Activated CD8-positive, alpha-beta T cell treated with anti-CD3 and anti-CD28 coated beads for 36 hours (primary cell): ENCODE results near the gene FAM83G. TPM values are rescaled to one million over a fixed set of nuclear protein-coding genes. Genes with fewer than 3 reads are reported as not detected.

Source experiments
- ATAC-seq: fragments of 200-7000 bp; cut with Tn5 transposase; one replicate; pipeline ENCODE4 v1.10.0; 2021; ENCODE audit warnings: mild to moderate bottlenecking, moderate library complexity
- CTCF ChIA-PET: fragments of 350-600 bp; sonication (Branson Sonifier 250); formaldehyde crosslinking; loops from one replicate; lab custom pipeline; 2021; ENCODE audit warnings: antibody characterized with exemption; lab: Charles Lee
- POLR2A ChIA-PET: fragments of 350-600 bp; sonication (Branson Sonifier 250); formaldehyde crosslinking; loops from one replicate; lab custom pipeline; 2021; ENCODE audit warnings: antibody characterized with exemption; lab: Charles Lee
- DNase-seq: peaks from one replicate; pipeline ENCODE4 v3.0.0-alpha.2; 2020
- H3K27ac Mint-ChIP-seq: one replicate; pipeline ENCODE4 v1.8.0; 2021; ENCODE audit warnings: mild to moderate bottlenecking, mixed read lengths
- H3K27me3 Mint-ChIP-seq: one replicate; pipeline ENCODE4 v1.8.0; 2021; ENCODE audit warnings: mixed read lengths
- H3K36me3 Mint-ChIP-seq: one replicate; pipeline ENCODE4 v1.8.0; 2021; ENCODE audit warnings: low read depth, mixed read lengths
- H3K4me1 Mint-ChIP-seq: one replicate; pipeline ENCODE4 v1.8.0; 2021; ENCODE audit warnings: low read depth, mixed read lengths
- H3K4me3 Mint-ChIP-seq: one replicate; pipeline ENCODE4 v1.8.0; 2021; ENCODE audit warnings: mild to moderate bottlenecking, moderate library complexity, mixed read lengths
- H3K9me3 Mint-ChIP-seq: one replicate; pipeline ENCODE4 v1.8.0; 2021; ENCODE audit warnings: mixed read lengths
- CTCF ChIP-seq: fragments of 200-600 bp; IDR thresholded peaks from one replicate; pipeline ENCODE4 v1.8.0; 2022; ENCODE audit warnings: antibody characterized with exemption, mild to moderate bottlenecking
- intact Hi-C: fragments of 100-400 bp; cut with micrococcal nuclease; formaldehyde crosslinking; loops from one replicate; pipeline ENCODE4 v1.10.0; 2022
- total RNA-seq, 2 experiments: library from RNA; stranded (reverse); gene quantifications; one replicate each; pipeline ENCODE4 v1.2.3, GENCODE V29; 2021

The FAM83G gene
- total RNA-seq, 2 experiments from 2014 or later, result 11.9 to 12.1 TPM

DNA sequence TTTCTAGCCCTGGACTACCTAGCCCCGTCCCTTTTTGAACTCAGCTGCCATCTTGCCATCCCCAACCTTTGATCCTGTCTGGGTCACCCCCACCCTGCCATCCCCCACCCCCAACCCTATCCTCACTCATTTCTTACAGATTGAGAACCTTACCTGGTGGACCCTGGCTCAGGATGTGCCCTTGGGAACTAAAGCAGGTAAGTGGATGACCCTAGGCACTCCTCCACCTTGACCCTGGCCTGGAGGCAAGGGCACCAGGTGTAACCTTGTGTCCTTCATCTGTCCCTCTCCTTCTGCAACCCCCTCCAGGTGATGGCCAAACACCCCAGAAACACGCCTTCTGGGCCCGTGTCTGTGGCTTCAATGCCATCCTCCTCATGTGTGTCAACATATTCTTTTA, 15.5 kb upstream of the FAM83G start:
- no peaks in the 10 kb centered on the region for H3K27me3 Mint-ChIP-seq
- peaks cover 13% of the 10 kb centered on the region for H3K36me3 Mint-ChIP-seq
- TF ChIP-seq CTCF, result no peak
- H3K27ac Mint-ChIP-seq, result no peak overlapping the region
- no peaks in the 10 kb centered on the region for H3K9me3 Mint-ChIP-seq
- peaks cover 20% of the 10 kb centered on the region for H3K4me1 Mint-ChIP-seq
- intact Hi-C loops, result no loop called here
- DNase-seq (no peak), ATAC-seq (no peak)
- ChIA-PET POLR2A (interaction anchor here (1.6 kb wide), 1 partner anchor 20 kb away, joined by 3 read pairs; no protein-coding TSS in a partner anchor), CTCF (interaction anchor here (0.9 kb wide), 2 partner anchors 57 to 59 kb away, joined by 3 read pairs; no protein-coding TSS in a partner anchor)
- H3K4me3 Mint-ChIP-seq, result no peak overlapping the region

- ChIA-PET POLR2A (interaction anchor here (0.5 to 1.6 kb wide), 3 partner anchors 15 to 330 kb away, joined by 3 to 7 read pairs (median 3); partner anchors contain the start of gene FAM83G), CTCF (interaction anchor here (1.5 kb wide), 1 partner anchor 58 kb away, joined by 6 read pairs; no protein-coding TSS in a partner anchor)
- TF ChIP-seq CTCF, result no peak
- peaks cover 13% of the 10 kb centered on the region for H3K4me1 Mint-ChIP-seq
- peaks cover 9% of the 10 kb centered on the region for H3K36me3 Mint-ChIP-seq
- no peak for ATAC-seq
- H3K9me3 Mint-ChIP-seq, result no peaks in the 10 kb centered on the region
- no peak for DNase-seq
- H3K27me3 Mint-ChIP-seq, result no peaks in the 10 kb centered on the region
- no peak overlapping the region for H3K4me3 Mint-ChIP-seq
- H3K27ac Mint-ChIP-seq, result no peak overlapping the region
- intact Hi-C loops, result no loop called here
Observed at GRCh38 chr17:19019041-19019941, 14.7 kb upstream of the FAM83G start.

DNA sequence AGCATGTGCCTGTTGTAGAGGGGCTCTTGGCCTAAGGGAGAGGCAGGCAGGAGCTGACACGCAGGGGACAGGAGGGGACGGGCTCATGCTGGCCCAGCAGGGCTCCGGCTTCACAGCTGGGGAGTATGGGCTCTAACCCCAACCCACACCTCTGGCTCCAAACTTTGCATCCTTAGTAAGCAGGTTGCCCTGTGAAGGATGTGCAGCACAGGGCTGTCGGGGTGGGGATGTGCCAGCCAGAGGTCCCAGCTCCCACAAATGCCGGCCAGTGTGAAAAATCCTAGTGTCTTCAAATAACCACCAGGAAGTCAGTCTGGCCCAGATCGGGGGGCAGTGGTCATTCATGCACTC, 14.0 kb upstream of the FAM83G start:
- peaks cover 6% of the 10 kb centered on the region for H3K4me1 Mint-ChIP-seq
- H3K9me3 Mint-ChIP-seq, result no peaks in the 10 kb centered on the region
- DNase-seq, result no peak
- intact Hi-C loops, result no loop called here
- H3K27ac Mint-ChIP-seq, result no peak overlapping the region
- CTCF ChIA-PET, result interaction anchor here (1.5 kb wide), 1 partner anchor 57 kb away, joined by 6 read pairs; no protein-coding TSS in a partner anchor
- no peak for ATAC-seq
- peaks cover 6% of the 10 kb centered on the region for H3K36me3 Mint-ChIP-seq
- no peak for TF ChIP-seq CTCF
- POLR2A ChIA-PET, result interaction anchor here (1.4 to 1.6 kb wide), 2 partner anchors 14 to 18 kb away, joined by 3 to 7 read pairs; partner anchors contain the start of gene FAM83G
- no peaks in the 10 kb centered on the region for H3K27me3 Mint-ChIP-seq
- no peak overlapping the region for H3K4me3 Mint-ChIP-seq

GRCh38 chr17:19017804-19018599, 13.4 kb upstream of the FAM83G start:
- POLR2A ChIA-PET, result interaction anchor here (1.4 to 1.6 kb wide), 2 partner anchors 13 to 18 kb away, joined by 3 to 7 read pairs; partner anchors contain the start of gene FAM83G
- Mint-ChIP-seq H3K4me1 (peaks cover 5% of the 10 kb centered on the region), H3K9me3 (no peaks in the 10 kb centered on the region), H3K27me3 (no peaks in the 10 kb centered on the region), H3K4me3 (no peak overlapping the region), H3K36me3 (peaks cover 5% of the 10 kb centered on the region), H3K27ac (no peak overlapping the region)
- intact Hi-C loops, result no loop called here
- no peak for DNase-seq
- ATAC-seq, result no peak
- CTCF ChIA-PET, result interaction anchor here (1.5 kb wide), 1 partner anchor 57 kb away, joined by 6 read pairs; no protein-coding TSS in a partner anchor
- no peak for TF ChIP-seq CTCF
